A673 (cell line): ENCODE results near the gene COPS9. TPM values are rescaled to one million over a fixed set of nuclear protein-coding genes. Genes with fewer than 3 reads are reported as not detected.

Source experiments
- BruUV-seq: library from RNA; stranded (reverse); fragments of 400-500 nt; replicated peaks from 2 replicates; lab custom pipeline; 2021; lab: Mats Ljungman, UMichigan
- CTCF ChIA-PET: fragments of 300-600 bp; sonication (Branson Sonifier 250); formaldehyde crosslinking; loops from one replicate; lab custom pipeline; 2022; ENCODE audit warnings: antibody characterized with exemption; lab: Charles Lee
- POLR2A ChIA-PET: fragments of 300-600 bp; sonication (Branson Sonifier 250); formaldehyde crosslinking; loops from one replicate; lab custom pipeline; 2022; ENCODE audit warnings: antibody characterized with exemption; ENCODE audit not compliant: low non-redundant PET; lab: Charles Lee
- DNase-seq: peaks from one replicate; pipeline ENCODE4 v3.0.0-alpha.2; 2015; ENCODE audit warnings: low spot score
- H3K27ac ChIP-seq: fragments of 200-600 bp; sonication (generic); 2 replicates; pipeline ENCODE4 v1.5.1; 2016; ENCODE audit warnings: mixed run types, low read depth, mild to moderate bottlenecking, mixed read lengths, antibody characterized with exemption, low read length; ENCODE audit not compliant: poor library complexity, severe bottlenecking
- H3K27me3 ChIP-seq: fragments of 200-600 bp; sonication (generic); replicated peaks from 2 replicates; pipeline ENCODE4 v1.6.1; 2017; ENCODE audit warnings: mixed run types, low read depth, mild to moderate bottlenecking, mixed read lengths, antibody characterized with exemption, low read length; ENCODE audit not compliant: insufficient read depth, poor library complexity
- H3K36me3 ChIP-seq: fragments of 200-600 bp; sonication (generic); 2 replicates; pipeline ENCODE4 v1.6.1; 2016; ENCODE audit warnings: mixed run types, mild to moderate bottlenecking, mixed read lengths, antibody characterized with exemption, low read length; ENCODE audit not compliant: insufficient read depth, poor library complexity, severe bottlenecking
- H3K4me1 ChIP-seq: fragments of 200-600 bp; sonication (generic); 2 replicates; pipeline ENCODE4 v1.6.1; 2017; ENCODE audit warnings: mixed run types, mild to moderate bottlenecking, mixed read lengths, antibody characterized with exemption, low read length; ENCODE audit not compliant: insufficient read depth, poor library complexity, severe bottlenecking
- H3K4me3 ChIP-seq: fragments of 200-600 bp; sonication (generic); 2 replicates; pipeline ENCODE4 v1.5.1; 2016; ENCODE audit warnings: low read depth, mixed run types, mild to moderate bottlenecking, mixed read lengths, low read length; ENCODE audit not compliant: poor library complexity, severe bottlenecking
- H3K9me3 ChIP-seq: fragments of 200-600 bp; sonication (generic); 2 replicates; pipeline ENCODE4 v1.6.1; 2016; ENCODE audit warnings: mixed run types, low read depth, mild to moderate bottlenecking, mixed read lengths, antibody characterized with exemption, low read length; ENCODE audit not compliant: poor library complexity, severe bottlenecking
- CTCF ChIP-seq: fragments of 300-800, 200-600 bp; sonication (generic); conservative IDR thresholded peaks from 2 replicates; pipeline ENCODE4 v1.5.1; 2017; ENCODE audit warnings: low read depth, mild to moderate bottlenecking, antibody characterized with exemption, low read length, moderate library complexity, mixed read lengths
- EZH2 ChIP-seq: fragments of 200-600 bp; sonication (generic); IDR thresholded peaks from 2 replicates; pipeline ENCODE4 v1.6.1; 2017; ENCODE audit warnings: borderline replicate concordance, low read depth, mild to moderate bottlenecking, mixed read lengths, antibody characterized with exemption, low read length; ENCODE audit not compliant: poor library complexity, severe bottlenecking
- intact Hi-C: fragments of 100-400 bp; cut with micrococcal nuclease; formaldehyde crosslinking; loops from one replicate; pipeline ENCODE4 v1.10.0; 2022; ENCODE audit not compliant: unreplicated experiment
- total RNA-seq: library from RNA; stranded (reverse); gene quantifications from 2 replicates; pipeline ENCODE4 v1.2.3, GENCODE V29; 2021

The COPS9 gene
- total RNA-seq, 1 experiment from 2014 or later, result 136 TPM

GRCh38 chr2:240156435-240157146, 20.5 kb upstream of the COPS9 start:
- no TSS peak for BruUV-seq
- Histone ChIP-seq H3K27ac (no peak overlapping the region), H3K36me3 (no peaks in the 10 kb centered on the region), H3K4me1 (no peaks in the 10 kb centered on the region), H3K27me3 (peaks cover 12% of the 10 kb centered on the region), H3K9me3 (no peaks in the 10 kb centered on the region), H3K4me3 (no peak overlapping the region)
- POLR2A ChIA-PET, result no interaction called here
- CTCF ChIA-PET, result no interaction called here
- no peak for DNase-seq
- intact Hi-C loops, result no loop called here
- TF ChIP-seq EZH2 (no peak), CTCF (no peak)

- intact Hi-C loops, result no loop called here
- Histone ChIP-seq H3K9me3 (no peaks in the 10 kb centered on the region), H3K36me3 (no peaks in the 10 kb centered on the region), H3K4me3 (no peak overlapping the region), H3K27me3 (peaks cover 18% of the 10 kb centered on the region), H3K27ac (no peak overlapping the region), H3K4me1 (no peaks in the 10 kb centered on the region)
- no peak for DNase-seq
- no TSS peak for BruUV-seq
- ChIA-PET CTCF (no interaction called here), POLR2A (no interaction called here)
- TF ChIP-seq EZH2, result no peak
- no peak for TF ChIP-seq CTCF
These were observed 19.8 kb upstream of the COPS9 start for GRCh38 chr2:240155745-240156390.

GRCh38 chr2:240155048-240155744, 19.1 kb upstream of the COPS9 start:
- TF ChIP-seq EZH2, result no peak
- TF ChIP-seq CTCF, result no peak
- intact Hi-C loops, result no loop called here
- H3K4me3 ChIP-seq, result no peak overlapping the region
- H3K27ac ChIP-seq, result no peak overlapping the region
- no peaks in the 10 kb centered on the region for H3K4me1 ChIP-seq
- ChIA-PET CTCF (no interaction called here), POLR2A (no interaction called here)
- no peaks in the 10 kb centered on the region for H3K36me3 ChIP-seq
- peaks cover 18% of the 10 kb centered on the region for H3K27me3 ChIP-seq
- no peaks in the 10 kb centered on the region for H3K9me3 ChIP-seq
- DNase-seq, result no peak
- BruUV-seq, result no TSS peak
